Activated naive CD4-positive, alpha-beta T cell treated with anti-CD3 and anti-CD28 coated beads, Interleukin-2, amount 50 U/mL, for 72 hours (primary cell): Measurements from ENCODE around the gene P2RY13. TPM values are rescaled to one million over a fixed set of nuclear protein-coding genes. Genes with fewer than 3 reads are reported as not detected.

Source experiments
- ATAC-seq, 2 donors: fragments of 150-1000 bp; cut with Tn5 transposase; 2 replicates each; pipeline ENCODE4 v1.10.0; 2021; ENCODE audit warnings: mild to moderate bottlenecking in 2 of 2, moderate library complexity in 2 of 2
- DNase-seq, 2 donors: peaks; one replicate each; pipeline ENCODE4 v3.0.0; 2021 to 2022; ENCODE audit warnings: low spot score in 2 of 2
- H3K27ac Mint-ChIP-seq, 2 donors: one replicate each; pipeline ENCODE4 v1.8.0; 2022; ENCODE audit warnings: mild to moderate bottlenecking in 2 of 2, mixed read lengths in 2 of 2
- H3K36me3 Mint-ChIP-seq, 2 donors: one replicate each; pipeline ENCODE4 v1.8.0; 2022; ENCODE audit warnings: mixed read lengths in 2 of 2
- H3K9me3 Mint-ChIP-seq, 2 donors: one replicate each; pipeline ENCODE4 v1.8.0; 2022; ENCODE audit warnings: mixed read lengths in 2 of 2
- total RNA-seq, 2 donors: library from RNA; stranded (reverse); gene quantifications; one replicate each; pipeline ENCODE4 v1.2.3, GENCODE V29; 2022

P2RY13 gene
- total RNA-seq, 2 donors from 2014 or later, result not detected

DNA sequence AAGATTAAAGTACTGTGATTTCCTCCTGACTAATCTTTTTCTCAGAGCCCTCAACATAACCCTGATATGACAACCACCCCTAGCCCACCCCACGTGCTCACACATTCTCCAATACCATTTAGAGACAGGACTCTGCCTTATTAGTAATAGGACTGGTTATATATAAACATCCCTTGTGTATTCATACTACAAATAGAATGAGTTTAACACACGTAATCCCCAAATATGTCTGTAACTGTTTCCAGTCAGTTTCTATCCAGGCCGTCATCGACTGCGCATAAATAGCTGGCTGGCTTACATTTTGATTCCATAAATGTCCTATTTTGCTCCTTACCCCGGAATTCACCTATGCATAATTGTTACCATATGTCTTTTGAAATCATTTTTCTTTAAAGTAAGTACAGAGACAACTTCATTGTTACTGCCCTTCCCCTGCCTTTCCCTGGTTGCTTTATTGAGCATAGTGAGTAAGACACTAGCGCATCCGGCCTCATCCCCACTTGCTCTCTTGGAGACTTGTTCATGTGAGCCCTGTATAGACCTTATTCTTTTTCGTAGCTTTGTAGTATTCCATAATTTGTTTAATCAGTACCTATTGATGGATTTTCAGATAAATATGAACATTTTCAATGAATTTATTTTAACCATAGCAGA lies 47.6 kb downstream of the P2RY13 start:
- H3K36me3 Mint-ChIP-seq, result no peaks in the 10 kb centered on the region
- DNase-seq (no peak), ATAC-seq (no peak)
- peak overlapping the region in 1 of 2 donors; percentile 17 for H3K27ac Mint-ChIP-seq
- no peaks in the 10 kb centered on the region for H3K9me3 Mint-ChIP-seq

DNA sequence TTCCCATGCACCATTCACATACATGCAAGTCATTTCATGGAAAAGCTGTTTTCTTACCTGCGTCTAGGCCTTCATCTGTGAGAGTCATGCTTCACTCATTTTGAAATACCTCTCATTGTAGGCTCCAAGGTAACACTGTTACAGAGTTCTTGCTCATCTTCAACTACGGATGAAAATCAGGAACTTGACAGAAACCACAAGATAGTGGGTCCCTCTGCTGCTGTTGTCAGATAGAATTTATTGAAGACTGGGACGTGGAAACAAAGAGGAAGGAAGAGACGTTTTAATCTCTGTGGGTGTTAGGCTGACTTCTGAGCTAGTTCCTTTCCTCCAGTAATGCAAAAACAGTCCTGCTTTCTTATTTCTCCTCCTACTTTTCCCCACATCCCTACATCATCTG lies 51.1 kb downstream of the P2RY13 start, which contains the start of gene P2RY14:
Gene P2RY14, minus strand, starts transcription at position 313 of the 400 bp plus-strand sequence. CDS start 64,226 bp downstream, outside the sequence.
- DNase-seq (no peak), ATAC-seq (peak; percentile 80 to 89)

DNA sequence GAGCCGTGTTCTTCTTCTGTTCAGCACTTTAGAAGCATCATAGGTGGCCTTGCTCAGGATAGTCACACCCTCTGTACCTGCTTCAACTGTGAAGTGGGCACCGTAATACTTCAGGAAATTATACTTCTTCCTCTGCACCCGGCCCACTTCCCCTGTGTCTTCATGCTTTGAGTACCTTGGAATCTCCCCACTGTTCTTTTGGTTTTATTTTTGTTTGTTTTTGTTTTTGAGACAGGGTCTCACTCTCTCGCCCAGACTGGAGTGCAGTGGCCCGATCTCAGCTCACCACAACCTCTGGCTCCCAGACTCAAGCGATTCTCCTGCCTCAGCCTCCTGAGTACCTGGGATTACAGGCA lies 52.7 kb downstream of the P2RY13 start:
- Mint-ChIP-seq H3K36me3 (peaks cover 0 to 9% of the 10 kb centered on the region in 2 donors), H3K9me3 (no peaks in the 10 kb centered on the region), H3K27ac (no peak overlapping the region)
- DNase-seq, result no peak
- ATAC-seq, result peak; percentile 32 to 51

More for the DNA sequence above, 51.1 kb downstream of the P2RY13 start, which contains the start of gene P2RY14:
- Mint-ChIP-seq H3K36me3 (peaks cover 0 to 9% of the 10 kb centered on the region in 2 donors), H3K27ac (no peak within 1 kb of the TSS), H3K9me3 (no peaks in the 10 kb centered on the region)

Other genes with a start within 250 kb of the P2RY13 start
- 1 to 10 TPM; 1.5 to 6.9 TPM for gene MED12L, start 243.9 kb downstream of the P2RY13 start, total RNA-seq
- gene GPR171, start 126.3 kb downstream of the P2RY13 start, total RNA-seq, result 100 to 1,000 TPM in 1 of 2 donors, 10 to 100 TPM in 1; 31.2 to 113 TPM
- gene P2RY14, start 51.0 kb downstream of the P2RY13 start, total RNA-seq, result under 1 TPM; 0.14 to 0.68 TPM
- 1 to 10 TPM in 1 of 2 donors, under 1 TPM in 1; 0.97 to 1.3 TPM for gene GPR87, start 12.7 kb downstream of the P2RY13 start, total RNA-seq
- gene P2RY12, start 55.2 kb upstream of the P2RY13 start, total RNA-seq, result not detected
- not detected for gene IGSF10, start 131.5 kb upstream of the P2RY13 start, total RNA-seq